ENCODE data around the gene DSG3. TPM values are rescaled to one million over a fixed set of nuclear protein-coding genes. Genes with fewer than 3 reads are reported as not detected.

DSG3 gene
- total and polyA plus RNA-seq, 2 of the 8 experiments (the other 6 are each of a cell fraction or from before 2014, with no cell fraction given) = 0.03 to 0.07 TPM

GRCh38 chr18:31482051-31482450 lies 34.5 kb downstream of the DSG3 start (continued):
- no peak for TF ChIP-seq CHD7 (IDR thresholded peaks at IDR 0.05; ENCODE audit: insufficient replicate concordance, low read length)
- no peak for TF ChIP-seq EP300 (IDR thresholded peaks at IDR 0.05; ENCODE audit: borderline replicate concordance in 1 of 2, low read depth in 2 of 2, low read length in 2 of 2)
- TF ChIP-seq GTF2F1 (IDR thresholded peaks at IDR 0.05; ENCODE audit: borderline replicate concordance, low read depth, low read length) = no peak
- TF ChIP-seq CTCF (IDR thresholded peaks at IDR 0.05; ENCODE audit: control extremely low read depth in 1 of 3, insufficient read depth in 1 of 3, low read depth in 1 of 3, low read length in 3 of 3) = no peak
- TF ChIP-seq CREB1 (IDR thresholded peaks at IDR 0.05) = no peak
- TF ChIP-seq SUZ12 (IDR thresholded peaks at IDR 0.05; ENCODE audit: low read length) = no peak
- no peak for TF ChIP-seq RNF2 (IDR thresholded peaks at IDR 0.05; ENCODE audit: borderline replicate concordance, low read depth, low read length, missing control alignments, poor library complexity, severe bottlenecking)
- TF ChIP-seq JUN (IDR thresholded peaks at IDR 0.05; ENCODE audit: low read depth, low read length) = no peak

Measured in H1 (cell line).